HCT116 (cell line): ENCODE results near the gene ZNF804A. TPM values are rescaled to one million over a fixed set of nuclear protein-coding genes. Genes with fewer than 3 reads are reported as not detected.

ENCODE experiments used
- ATAC-seq: fragments of 200-7000 bp; cut with Tn5 transposase; 2 replicates; pipeline ENCODE4 v1.9.1; 2020; ENCODE audit warnings: mild to moderate bottlenecking, moderate library complexity
- BruUV-seq: library from RNA; stranded (reverse); fragments of 400-500 nt; replicated peaks from 2 replicates; lab custom pipeline; 2021; lab: Mats Ljungman, UMichigan
- CTCF ChIA-PET: fragments of 300-600 bp; sonication (Branson Sonifier 250); formaldehyde crosslinking; loops from one replicate; lab custom pipeline; 2021; ENCODE audit warnings: antibody characterized with exemption; lab: Charles Lee
- POLR2A ChIA-PET: fragments of 300-600, 350-600 bp; sonication (Branson Sonifier 250); formaldehyde crosslinking; loops from one replicate; lab custom pipeline; 2021; ENCODE audit warnings: antibody characterized with exemption; lab: Charles Lee
- RAD21 ChIA-PET, 2 experiments: fragments of 300-600 bp; sonication (Branson Sonifier 250); formaldehyde crosslinking; loops; one replicate each; lab custom pipeline; 2023; ENCODE audit warnings: low total read pairs in 2 of 2; ENCODE audit not compliant: uncharacterized antibody in 2 of 2, unreplicated experiment in 2 of 2, low non-redundant PET in 1 of 2; lab: Charles Lee
- DNase-seq: peaks from one replicate; pipeline ENCODE4 v3.0.0-alpha.2; 2010; ENCODE audit warnings: low read depth, low spot score
- H2AFZ ChIP-seq: fragments of 200-600 bp; shearing (Covaris generic), sonication (generic); 2 replicates; pipeline ENCODE4 v1.6.1; 2017; ENCODE audit warnings: low read depth, mixed run types, mixed read lengths, antibody characterized with exemption, low read length; ENCODE audit not compliant: poor library complexity, severe bottlenecking
- H3K27ac ChIP-seq: 2 replicates; pipeline ENCODE4 v1.5.1; 2012; ENCODE audit warnings: low read depth, low read length
- H3K27me3 ChIP-seq: fragments of 200-600 bp; sonication (generic); 2 replicates; pipeline ENCODE4 v1.6.1; 2016; ENCODE audit warnings: mixed run types, low read length, mixed read lengths; ENCODE audit not compliant: insufficient read depth
- H3K36me3 ChIP-seq, 2 experiments: fragments of 200-500 bp in 1 of 2; fragments of 200-600 bp in 1 of 2; sonication (Bioruptor generic) in 1 of 2; sonication (generic) in 1 of 2; 2 replicates each; pipeline versions ENCODE4 v1.5.1 to v1.6.1; 2014 to 2016; ENCODE audit warnings: low read length in 2 of 2, inconsistent platforms in 1 of 2, mixed read lengths in 1 of 2, mixed run types in 1 of 2; ENCODE audit not compliant: insufficient read depth in 2 of 2, control insufficient read depth in 1 of 2
- H3K4me1 ChIP-seq, 2 experiments: fragments of 200-600 bp in 1 of 2; sonication (generic) in 1 of 2; 2 replicates each; pipeline versions ENCODE4 v1.5.1 to v1.6.1; 2012 to 2017; ENCODE audit warnings: low read length in 2 of 2, inconsistent platforms in 1 of 2, mild to moderate bottlenecking in 1 of 2, mixed read lengths in 1 of 2, mixed run types in 1 of 2, moderate library complexity in 1 of 2; ENCODE audit not compliant: insufficient read depth in 2 of 2, control insufficient read depth in 1 of 2
- H3K4me2 ChIP-seq: fragments of 200-600 bp; sonication (generic); 2 replicates; pipeline ENCODE4 v1.6.1; 2017; ENCODE audit warnings: mixed run types, low read length, mixed read lengths
- H3K4me3 ChIP-seq, 2 experiments: fragments of 200-600 bp in 1 of 2; sonication (generic) in 1 of 2; replicated peaks in 1 of 2; 2 replicates each; pipeline ENCODE4 v1.5.1; 2011 to 2016; ENCODE audit warnings: low read length in 2 of 2, control low read depth in 1 of 2, low read depth in 1 of 2, mild to moderate bottlenecking in 1 of 2, mixed read lengths in 1 of 2, mixed run types in 1 of 2
- H3K79me2 ChIP-seq: fragments of 200-600 bp; sonication (generic); 2 replicates; pipeline ENCODE4 v1.6.1; 2017; ENCODE audit warnings: mild to moderate bottlenecking, mixed run types, low read length, moderate library complexity, mixed read lengths; ENCODE audit not compliant: insufficient read depth
- H3K9ac ChIP-seq: fragments of 200-600 bp; sonication (generic); 2 replicates; pipeline ENCODE4 v1.6.1; 2016; ENCODE audit warnings: low read length, mixed read lengths
- H3K9me2 ChIP-seq: fragments of 200-600 bp; sonication (generic), shearing (Covaris generic); 2 replicates; pipeline ENCODE4 v1.6.1; 2017; ENCODE audit warnings: mixed run types, mild to moderate bottlenecking, moderate library complexity; ENCODE audit not compliant: insufficient read depth
- H3K9me3 ChIP-seq, 2 experiments: fragments of 200-500 bp in 1 of 2; fragments of 200-600 bp in 1 of 2; sonication (Bioruptor generic) in 1 of 2; sonication (generic) in 1 of 2; 2 replicates each; pipeline ENCODE4 v1.6.1; 2014 to 2017; ENCODE audit warnings: low read length in 2 of 2, mixed read lengths in 2 of 2, inconsistent platforms in 1 of 2, low read depth in 1 of 2, mild to moderate bottlenecking in 1 of 2, mixed run types in 1 of 2, moderate library complexity in 1 of 2; ENCODE audit not compliant: control insufficient read depth in 1 of 2, insufficient read depth in 1 of 2
- H4K20me1 ChIP-seq: fragments of 200-600 bp; sonication (generic), shearing (Covaris generic); 2 replicates; pipeline ENCODE4 v1.6.1; 2017; ENCODE audit warnings: mixed run types, mild to moderate bottlenecking, moderate library complexity; ENCODE audit not compliant: insufficient read depth
- CEBPB ChIP-seq: IDR thresholded peaks from 2 replicates; pipeline ENCODE4 v1.6.1; 2012; ENCODE audit warnings: low read depth
- EGR1 ChIP-seq: IDR thresholded peaks from 2 replicates; pipeline ENCODE4 v1.6.1; 2012; ENCODE audit warnings: low read depth
- ELF1 ChIP-seq: IDR thresholded peaks from 2 replicates; pipeline ENCODE4 v1.6.1; 2012; ENCODE audit warnings: low read depth, borderline replicate concordance
- EZH2phosphoT487 ChIP-seq: fragments of 200-600 bp; IDR thresholded peaks from 2 replicates; pipeline ENCODE4 v1.6.1; 2018; ENCODE audit warnings: antibody characterized with exemption, borderline replicate concordance
- FOSL1 ChIP-seq: IDR thresholded peaks from 2 replicates; pipeline ENCODE4 v1.6.1; 2012; ENCODE audit warnings: low read depth
- JUND ChIP-seq: IDR thresholded peaks from 2 replicates; pipeline ENCODE4 v1.6.1; 2012
- POLR2A ChIP-seq: IDR thresholded peaks from 2 replicates; pipeline ENCODE4 v1.7.0; 2011; ENCODE audit warnings: borderline replicate concordance; ENCODE audit not compliant: insufficient read depth, insufficient read length; ENCODE audit errors: extremely low read depth
- POLR2AphosphoS5 ChIP-seq: IDR thresholded peaks from 2 replicates; pipeline ENCODE4 v1.6.1; 2011; ENCODE audit warnings: mild to moderate bottlenecking, low read depth, low read length, moderate library complexity
- RAD21 ChIP-seq: IDR thresholded peaks from 2 replicates; pipeline ENCODE4 v1.6.1; 2012; ENCODE audit warnings: low read depth, mild to moderate bottlenecking
- SIN3A ChIP-seq: IDR thresholded peaks from 2 replicates; pipeline ENCODE4 v1.6.1; 2012; ENCODE audit warnings: low read depth
- SP1 ChIP-seq: IDR thresholded peaks from 2 replicates; pipeline ENCODE4 v1.6.1; 2012; ENCODE audit warnings: low read depth
- SRF ChIP-seq: IDR thresholded peaks from 2 replicates; pipeline ENCODE4 v1.6.1; 2012; ENCODE audit warnings: low read depth
- TCF7L2 ChIP-seq: IDR thresholded peaks from 2 replicates; pipeline ENCODE4 v1.7.0; 2011; ENCODE audit warnings: borderline replicate concordance, inconsistent platforms; ENCODE audit not compliant: insufficient read depth, insufficient read length; ENCODE audit errors: extremely low read depth
- YY1 ChIP-seq: IDR thresholded peaks from 2 replicates; pipeline ENCODE4 v1.6.1; 2011; ENCODE audit warnings: low read length, low read depth, moderate library complexity, mild to moderate bottlenecking; ENCODE audit not compliant: insufficient replicate concordance; ENCODE audit errors: extremely low read depth
- ZNF274 ChIP-seq: fragments of 200-500 bp; sonication (Bioruptor generic); IDR thresholded peaks from 2 replicates; pipeline ENCODE4 v1.6.1; 2014; ENCODE audit warnings: mild to moderate bottlenecking, low read depth, low read length, inconsistent platforms
- intact Hi-C: fragments of 100-400 bp; cut with micrococcal nuclease; formaldehyde crosslinking; loops from 2 replicates; pipeline ENCODE4 v1.10.0; 2022
- total RNA-seq: library from RNA; stranded (reverse); gene quantifications from one replicate; pipeline ENCODE4 v1.2.1, GENCODE V29; 2021; ENCODE audit not compliant: unreplicated experiment
- TF ChIP-seq, protein P1 (sequence below), 3 experiments: fragments of 200-600 bp in 1 of 3; sonication (generic) in 1 of 3; IDR thresholded peaks in 2 of 3; conservative IDR thresholded peaks in 1 of 3; 2 replicates each; pipeline ENCODE4 v1.5.1; 2012 to 2017; ENCODE audit warnings: low read depth in 2 of 3, low read length in 2 of 3, antibody characterized with exemption in 1 of 3, borderline replicate concordance in 1 of 3, control low read depth in 1 of 3, mild to moderate bottlenecking in 1 of 3, mixed read lengths in 1 of 3, mixed run types in 1 of 3, moderate library complexity in 1 of 3; ENCODE audit not compliant: insufficient read depth in 1 of 3
- TF ChIP-seq, protein P2 (sequence below): IDR thresholded peaks from 2 replicates; pipeline ENCODE4 v1.6.1; 2011; ENCODE audit warnings: mild to moderate bottlenecking, low read length, moderate library complexity; ENCODE audit not compliant: insufficient replicate concordance; ENCODE audit errors: extremely low read depth
- TF ChIP-seq, protein P3 (sequence below): IDR thresholded peaks from 2 replicates; pipeline ENCODE4 v1.6.1; 2012
- TF ChIP-seq, protein P4 (sequence below): IDR thresholded peaks from 2 replicates; pipeline ENCODE4 v1.6.1; 2012

The ZNF804A gene
- total RNA-seq, 1 experiment from 2014 or later, result 0.61 TPM

DNA sequence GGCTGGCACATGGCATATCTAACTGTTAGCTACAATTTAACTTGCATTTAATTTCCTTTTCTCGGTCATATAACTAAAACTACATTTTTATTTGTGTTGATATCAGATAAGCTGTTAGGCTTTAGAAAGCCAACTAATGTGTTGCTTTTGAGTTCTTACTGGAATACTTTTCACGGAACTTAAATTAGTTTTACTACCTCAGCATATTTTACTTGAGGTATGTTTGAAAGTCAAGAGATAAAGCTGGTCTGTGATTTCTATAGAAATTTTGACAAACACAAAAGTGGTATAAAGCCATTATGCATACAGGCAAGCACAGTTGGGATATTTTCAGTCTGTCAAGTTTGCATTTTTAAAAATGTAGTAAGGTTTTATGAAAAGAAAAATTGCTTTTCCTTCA, 162.6 kb downstream of the ZNF804A start:
- H3K9me2 ChIP-seq, result no peaks in the 10 kb centered on the region
- no peaks in the 10 kb centered on the region for H4K20me1 ChIP-seq
- RAD21 ChIA-PET, result no interaction called here
- no peak overlapping the region for H3K4me2 ChIP-seq
- no peak overlapping the region for H3K4me3 ChIP-seq
- H3K4me1 ChIP-seq, result no peaks in the 10 kb centered on the region
- no peak overlapping the region for H3K27ac ChIP-seq
- DNase-seq (no peak), ATAC-seq (no peak)
- no peaks in the 10 kb centered on the region for H3K9me3 ChIP-seq
- no TSS peak for BruUV-seq
- no peak overlapping the region for H3K9ac ChIP-seq
- intact Hi-C loops, result no loop called here
- H3K27me3 ChIP-seq, result no peaks in the 10 kb centered on the region
- POLR2A ChIA-PET, result no interaction called here
- H3K79me2 ChIP-seq, result no peaks in the 10 kb centered on the region
- H2AFZ ChIP-seq, result no peak overlapping the region
- TF ChIP-seq EGR1, result no peak
- TF ChIP-seq POLR2A, result no peak
- TF ChIP-seq RAD21, result no peak
- TF ChIP-seq, protein P1, sequence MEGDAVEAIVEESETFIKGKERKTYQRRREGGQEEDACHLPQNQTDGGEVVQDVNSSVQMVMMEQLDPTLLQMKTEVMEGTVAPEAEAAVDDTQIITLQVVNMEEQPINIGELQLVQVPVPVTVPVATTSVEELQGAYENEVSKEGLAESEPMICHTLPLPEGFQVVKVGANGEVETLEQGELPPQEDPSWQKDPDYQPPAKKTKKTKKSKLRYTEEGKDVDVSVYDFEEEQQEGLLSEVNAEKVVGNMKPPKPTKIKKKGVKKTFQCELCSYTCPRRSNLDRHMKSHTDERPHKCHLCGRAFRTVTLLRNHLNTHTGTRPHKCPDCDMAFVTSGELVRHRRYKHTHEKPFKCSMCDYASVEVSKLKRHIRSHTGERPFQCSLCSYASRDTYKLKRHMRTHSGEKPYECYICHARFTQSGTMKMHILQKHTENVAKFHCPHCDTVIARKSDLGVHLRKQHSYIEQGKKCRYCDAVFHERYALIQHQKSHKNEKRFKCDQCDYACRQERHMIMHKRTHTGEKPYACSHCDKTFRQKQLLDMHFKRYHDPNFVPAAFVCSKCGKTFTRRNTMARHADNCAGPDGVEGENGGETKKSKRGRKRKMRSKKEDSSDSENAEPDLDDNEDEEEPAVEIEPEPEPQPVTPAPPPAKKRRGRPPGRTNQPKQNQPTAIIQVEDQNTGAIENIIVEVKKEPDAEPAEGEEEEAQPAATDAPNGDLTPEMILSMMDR (IDR thresholded peaks at IDR 0.05 in 2 of 3, conservative IDR thresholded peaks at IDR 0.05 in 1 of 3; ENCODE audit: borderline replicate concordance in 1 of 3, insufficient read depth in 1 of 3, low read depth in 2 of 3, low read length in 2 of 3), result no peak
- no peak for TF ChIP-seq ZNF274
- TF ChIP-seq SIN3A, result no peak
- no peak for TF ChIP-seq FOSL1
- TF ChIP-seq SRF, result no peak
- TF ChIP-seq POLR2AphosphoS5, result no peak
- TF ChIP-seq SP1, result no peak
- TF ChIP-seq JUND, result no peak
- TF ChIP-seq YY1, result no peak
- TF ChIP-seq, protein P2, sequence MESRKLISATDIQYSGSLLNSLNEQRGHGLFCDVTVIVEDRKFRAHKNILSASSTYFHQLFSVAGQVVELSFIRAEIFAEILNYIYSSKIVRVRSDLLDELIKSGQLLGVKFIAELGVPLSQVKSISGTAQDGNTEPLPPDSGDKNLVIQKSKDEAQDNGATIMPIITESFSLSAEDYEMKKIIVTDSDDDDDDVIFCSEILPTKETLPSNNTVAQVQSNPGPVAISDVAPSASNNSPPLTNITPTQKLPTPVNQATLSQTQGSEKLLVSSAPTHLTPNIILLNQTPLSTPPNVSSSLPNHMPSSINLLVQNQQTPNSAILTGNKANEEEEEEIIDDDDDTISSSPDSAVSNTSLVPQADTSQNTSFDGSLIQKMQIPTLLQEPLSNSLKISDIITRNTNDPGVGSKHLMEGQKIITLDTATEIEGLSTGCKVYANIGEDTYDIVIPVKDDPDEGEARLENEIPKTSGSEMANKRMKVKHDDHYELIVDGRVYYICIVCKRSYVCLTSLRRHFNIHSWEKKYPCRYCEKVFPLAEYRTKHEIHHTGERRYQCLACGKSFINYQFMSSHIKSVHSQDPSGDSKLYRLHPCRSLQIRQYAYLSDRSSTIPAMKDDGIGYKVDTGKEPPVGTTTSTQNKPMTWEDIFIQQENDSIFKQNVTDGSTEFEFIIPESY, result no peak
- TF ChIP-seq, protein P3, sequence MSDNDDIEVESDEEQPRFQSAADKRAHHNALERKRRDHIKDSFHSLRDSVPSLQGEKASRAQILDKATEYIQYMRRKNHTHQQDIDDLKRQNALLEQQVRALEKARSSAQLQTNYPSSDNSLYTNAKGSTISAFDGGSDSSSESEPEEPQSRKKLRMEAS, result no peak
- no peak for TF ChIP-seq CEBPB
- no peak for TF ChIP-seq TCF7L2
- TF ChIP-seq, protein P4, sequence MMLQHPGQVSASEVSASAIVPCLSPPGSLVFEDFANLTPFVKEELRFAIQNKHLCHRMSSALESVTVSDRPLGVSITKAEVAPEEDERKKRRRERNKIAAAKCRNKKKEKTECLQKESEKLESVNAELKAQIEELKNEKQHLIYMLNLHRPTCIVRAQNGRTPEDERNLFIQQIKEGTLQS, result no peak
- no peak for TF ChIP-seq ELF1
- TF ChIP-seq EZH2phosphoT487, result no peak
- CTCF ChIA-PET, result no interaction called here
- H3K36me3 ChIP-seq, result no peaks in the 10 kb centered on the region
